GM13977 (cell line): Measurements from ENCODE around the gene CUTC.

Experiments
- DNase-seq: peaks from one replicate; pipeline ENCODE4 v3.0.0; 2012; ENCODE audit warnings: low spot score
- CTCF ChIP-seq: IDR thresholded peaks from 2 replicates; pipeline ENCODE4 v1.5.1; 2012; ENCODE audit warnings: mild to moderate bottlenecking, control low read depth; ENCODE audit not compliant: insufficient read depth; ENCODE audit errors: extremely low read depth, missing control alignments
- in situ Hi-C: fragments of 300-500 bp; cut with MboI; formaldehyde crosslinking; loops from one replicate; pipeline ENCODE4 v1.12.0; 2022; ENCODE audit warnings: low sequenced_read_pairs, low pct_unique_long_range_greater_than_20kb, mixed read lengths, inconsistent platforms; ENCODE audit not compliant: unreplicated experiment

Gene CUTC

GRCh38 chr10:99805190-99805589 is 73.2 kb downstream of the CUTC start:
- no peak for TF ChIP-seq CTCF
- DNase-seq: no peak
- in situ Hi-C loops: no loop called here
